HepG2 (cell line): ENCODE results near the gene DCAF6. TPM values are rescaled to one million over a fixed set of nuclear protein-coding genes. Genes with fewer than 3 reads are reported as not detected.

Experiments
- ARID4A ChIP-seq: sonication (generic); formaldehyde crosslinking; IDR thresholded peaks from 2 replicates; pipeline ENCODE4 v1.5.0; 2020; ENCODE audit warnings: mild to moderate bottlenecking, missing genetic modification reagents, borderline replicate concordance
- DBP ChIP-seq: sonication (generic); formaldehyde crosslinking; IDR thresholded peaks from 2 replicates; pipeline ENCODE4 v1.4.0; 2020; ENCODE audit warnings: missing genetic modification reagents; ENCODE audit errors: not compliant biosample characterization
- GMEB1 ChIP-seq: sonication (generic); formaldehyde crosslinking; IDR thresholded peaks from 2 replicates; pipeline ENCODE4 v1.5.1; 2020; ENCODE audit warnings: missing genetic modification reagents, mild to moderate bottlenecking, borderline replicate concordance
- GMEB2 ChIP-seq: IDR thresholded peaks from 2 replicates; pipeline ENCODE4 v1.6.1; 2016; ENCODE audit warnings: missing biosample characterization, missing genetic modification reagents, low read depth
- HNF4A ChIP-seq: sonication (generic); formaldehyde crosslinking; IDR thresholded peaks from 2 replicates; pipeline ENCODE4 v1.4.0; 2020; ENCODE audit warnings: missing genetic modification reagents
- JARID2 ChIP-seq: sonication (generic); formaldehyde crosslinking; IDR thresholded peaks from 2 replicates; pipeline ENCODE4 v1.8.1; 2023; ENCODE audit warnings: missing genetic modification reagents, inconsistent platforms; ENCODE audit not compliant: insufficient replicate concordance
- NFE2L1 ChIP-seq: sonication (generic); formaldehyde crosslinking; IDR thresholded peaks from 2 replicates; pipeline ENCODE4 v1.4.0; 2020; ENCODE audit warnings: missing genetic modification reagents, mild to moderate bottlenecking, borderline replicate concordance
- NR0B2 ChIP-seq: sonication (generic); formaldehyde crosslinking; IDR thresholded peaks from 2 replicates; pipeline ENCODE4 v1.4.0; 2020; ENCODE audit warnings: mild to moderate bottlenecking, missing genetic modification reagents
- SIN3B ChIP-seq: fragments of 150-350 bp; IDR thresholded peaks from 2 replicates; pipeline ENCODE4 v1.6.1; 2014; ENCODE audit warnings: low read length
- SOX5 ChIP-seq: IDR thresholded peaks from 2 replicates; pipeline ENCODE4 v1.6.1; 2016; ENCODE audit warnings: borderline replicate concordance
- SP5 ChIP-seq: IDR thresholded peaks from 2 replicates; pipeline ENCODE4 v1.6.1; 2016; ENCODE audit warnings: low read depth, borderline replicate concordance
- ZBTB7A ChIP-seq: sonication (generic); formaldehyde crosslinking; IDR thresholded peaks from 2 replicates; pipeline ENCODE4 v1.8.0; 2022; ENCODE audit warnings: mild to moderate bottlenecking, missing genetic modification reagents
- ZFAT ChIP-seq: sonication (generic); formaldehyde crosslinking; conservative IDR thresholded peaks from 2 replicates; pipeline ENCODE4 v1.8.1; 2023; ENCODE audit warnings: missing genetic modification reagents, inconsistent platforms
- ZKSCAN1 ChIP-seq: fragments of 150-350 bp; IDR thresholded peaks from 2 replicates; pipeline ENCODE4 v1.6.1; 2014; ENCODE audit warnings: low read length
- ZNF260 ChIP-seq: sonication (generic); formaldehyde crosslinking; IDR thresholded peaks from 2 replicates; pipeline ENCODE4 v1.4.0; 2020; ENCODE audit warnings: missing genetic modification reagents, low read depth, mild to moderate bottlenecking, borderline replicate concordance
- ZNF343 ChIP-seq: sonication (generic); formaldehyde crosslinking; IDR thresholded peaks from 2 replicates; pipeline ENCODE4 v1.4.0; 2020; ENCODE audit warnings: mild to moderate bottlenecking, missing genetic modification reagents
- ZNF512 ChIP-seq: sonication (generic); formaldehyde crosslinking; IDR thresholded peaks from 2 replicates; pipeline ENCODE4 v1.4.0; 2020; ENCODE audit warnings: mild to moderate bottlenecking, missing genetic modification reagents
- ZNF652 ChIP-seq: IDR thresholded peaks from 2 replicates; pipeline ENCODE4 v1.6.1; 2016; ENCODE audit warnings: low read depth, borderline replicate concordance
- ZNF660 ChIP-seq: sonication (generic); formaldehyde crosslinking; IDR thresholded peaks from 2 replicates; pipeline ENCODE4 v1.5.1; 2020; ENCODE audit warnings: mild to moderate bottlenecking, low read depth, missing genetic modification reagents, borderline replicate concordance
- ZZZ3 ChIP-seq: sonication (generic); formaldehyde crosslinking; IDR thresholded peaks from 2 replicates; pipeline ENCODE4 v1.4.0; 2020; ENCODE audit warnings: missing genetic modification reagents, mild to moderate bottlenecking, borderline replicate concordance
- polyA plus RNA-seq, 8 experiments: library from polyadenylated mRNA; depleted of rRNA in 3 of 8; stranded (reverse) in 7 of 8; unstranded in 1 of 8; fragments of >200 nt; fragmentation: Illumina TruSeq in 4 of 8; extraction: Trizol in 4 of 8; gene quantifications; 2 replicates each; pipeline versions ENCODE4 v1.2.1 to v1.2.3, GENCODE V29; 2011 to 2016; ENCODE audit warnings: low read depth in 4 of 8, missing spikeins in 1 of 8, mixed read lengths in 1 of 8; ENCODE audit not compliant: insufficient read depth in 1 of 8
- total RNA-seq, 5 experiments: library from RNA; depleted of rRNA; stranded (reverse); fragments of >200 nt; fragmentation: Illumina TruSeq; extraction: Trizol; gene quantifications; 2 replicates each; pipeline ENCODE4 v1.2.3, GENCODE V29; 2016; ENCODE audit warnings: low read depth in 1 of 5

DCAF6 gene
- total and polyA plus RNA-seq, 2 of the 13 experiments (the other 11 are each of a cell fraction or from before 2014, with no cell fraction given): 24.7 to 33.7 TPM

GRCh38 chr1:168106274-168106673 is 169.8 kb downstream of the DCAF6 start (continued):
- TF ChIP-seq ZNF660 (CRISPR knock-in tag): no peak
- TF ChIP-seq ZNF512: no peak
- peak; percentile 97 for TF ChIP-seq ZFAT
- peak; percentile 2; the same call in 1 of the 2 replicates for TF ChIP-seq ZNF652 (CRISPR knock-in tag)
- no peak for TF ChIP-seq NFE2L1
- TF ChIP-seq SP5 (CRISPR knock-in tag): 0 out of 2 replicates have a peak, but pooled peaks have one; percentile 27
- no peak for TF ChIP-seq NR0B2
- TF ChIP-seq SOX5 (CRISPR knock-in tag): no peak
- TF ChIP-seq DBP: no peak
- no peak for TF ChIP-seq GMEB2
- no peak for TF ChIP-seq ZNF343
- TF ChIP-seq ARID4A (CRISPR knock-in tag): peak; percentile 15; the same call in 1 of the 2 replicates
- peak; percentile 60 for TF ChIP-seq HNF4A (CRISPR knock-in tag)
- no peak for TF ChIP-seq ZKSCAN1
- TF ChIP-seq GMEB1: no peak
- no peak for TF ChIP-seq JARID2 (CRISPR knock-in tag)
- TF ChIP-seq ZNF260 (CRISPR knock-in tag): no peak
- no peak for TF ChIP-seq SIN3B
- TF ChIP-seq ZZZ3 (CRISPR knock-in tag): no peak
- peak; percentile 75; the same call in 1 of the 2 replicates for TF ChIP-seq ZBTB7A (CRISPR knock-in tag)
